KOPT-K1 (cell line): Measurements from ENCODE around the gene FOXP1.

Source experiments
- H3K27ac ChIP-seq: fragments of 200-600 bp; sonication (generic); 2 replicates; pipeline ENCODE4 v1.5.1; 2016; ENCODE audit warnings: antibody characterized with exemption, mild to moderate bottlenecking, low read depth, low read length; ENCODE audit not compliant: poor library complexity, severe bottlenecking
- H3K36me3 ChIP-seq: fragments of 200-600 bp; sonication (generic); 2 replicates; pipeline ENCODE4 v1.5.1; 2017; ENCODE audit warnings: antibody characterized with exemption, mild to moderate bottlenecking, low read length, moderate library complexity; ENCODE audit not compliant: insufficient read depth
- H3K9me3 ChIP-seq: fragments of 200-600 bp; sonication (generic); 2 replicates; pipeline ENCODE4 v1.5.1; 2017; ENCODE audit warnings: antibody characterized with exemption, low read length, mild to moderate bottlenecking; ENCODE audit not compliant: insufficient read depth, poor library complexity, severe bottlenecking

Gene FOXP1

GRCh38 chr3:71128961-71129360 is 454.6 kb downstream of the FOXP1 start:
- H3K36me3 ChIP-seq, result no peaks in the 10 kb centered on the region
- H3K9me3 ChIP-seq, result no peaks in the 10 kb centered on the region
- H3K27ac ChIP-seq, result peak overlapping the region; percentile 83

GRCh38 chr3:71127844-71128243 is 455.7 kb downstream of the FOXP1 start:
- H3K36me3 ChIP-seq, result no peaks in the 10 kb centered on the region
- no peaks in the 10 kb centered on the region for H3K9me3 ChIP-seq
- H3K27ac ChIP-seq, result no peak overlapping the region

GRCh38 chr3:71127052-71127831 is 456.3 kb downstream of the FOXP1 start:
- no peak overlapping the region for H3K27ac ChIP-seq
- no peaks in the 10 kb centered on the region for H3K9me3 ChIP-seq
- H3K36me3 ChIP-seq, result no peaks in the 10 kb centered on the region

- H3K9me3 ChIP-seq, result no peaks in the 10 kb centered on the region
- H3K36me3 ChIP-seq, result no peaks in the 10 kb centered on the region
- no peak overlapping the region for H3K27ac ChIP-seq
These were observed 457.8 kb downstream of the FOXP1 start for GRCh38 chr3:71125738-71126137.

GRCh38 chr3:71124048-71124447 is 459.5 kb downstream of the FOXP1 start:
- Histone ChIP-seq H3K27ac (no peak overlapping the region), H3K9me3 (no peaks in the 10 kb centered on the region), H3K36me3 (no peaks in the 10 kb centered on the region)

GRCh38 chr3:71122641-71123040 is 460.9 kb downstream of the FOXP1 start:
- H3K36me3 ChIP-seq, result no peaks in the 10 kb centered on the region
- H3K9me3 ChIP-seq, result no peaks in the 10 kb centered on the region
- H3K27ac ChIP-seq, result no peak overlapping the region

GRCh38 chr3:71121429-71122167 is 461.9 kb downstream of the FOXP1 start:
- Histone ChIP-seq H3K9me3 (no peaks in the 10 kb centered on the region), H3K27ac (no peak overlapping the region), H3K36me3 (no peaks in the 10 kb centered on the region)

- no peaks in the 10 kb centered on the region for H3K9me3 ChIP-seq
- H3K36me3 ChIP-seq, result no peaks in the 10 kb centered on the region
- no peak overlapping the region for H3K27ac ChIP-seq
These were observed 463.5 kb downstream of the FOXP1 start for GRCh38 chr3:71120012-71120411.

GRCh38 chr3:71119171-71119570 is 464.4 kb downstream of the FOXP1 start:
- Histone ChIP-seq H3K36me3 (no peaks in the 10 kb centered on the region), H3K9me3 (no peaks in the 10 kb centered on the region), H3K27ac (no peak overlapping the region)

GRCh38 chr3:71118436-71118835 is 465.1 kb downstream of the FOXP1 start:
- H3K27ac ChIP-seq, result no peak overlapping the region

GRCh38 chr3:71117572-71118247 is 465.8 kb downstream of the FOXP1 start:
- H3K27ac ChIP-seq, result no peak overlapping the region
- H3K36me3 ChIP-seq, result no peaks in the 10 kb centered on the region
- no peaks in the 10 kb centered on the region for H3K9me3 ChIP-seq

More at GRCh38 chr3:71118436-71118835, 465.1 kb downstream of the FOXP1 start:
- no peaks in the 10 kb centered on the region for H3K36me3 ChIP-seq
- H3K9me3 ChIP-seq, result no peaks in the 10 kb centered on the region

GRCh38 chr3:71114610-71115009 is 468.9 kb downstream of the FOXP1 start:
- no peaks in the 10 kb centered on the region for H3K9me3 ChIP-seq
- no peak overlapping the region for H3K27ac ChIP-seq
- H3K36me3 ChIP-seq, result peaks cover 29% of the 10 kb centered on the region

GRCh38 chr3:71112576-71112975 is 471.0 kb downstream of the FOXP1 start:
- Histone ChIP-seq H3K36me3 (peaks cover 39% of the 10 kb centered on the region), H3K27ac (no peak overlapping the region)

GRCh38 chr3:71111784-71112440 is 471.6 kb downstream of the FOXP1 start:
- H3K27ac ChIP-seq, result no peak overlapping the region

More at GRCh38 chr3:71112576-71112975, 471.0 kb downstream of the FOXP1 start:
- H3K9me3 ChIP-seq, result no peaks in the 10 kb centered on the region

More at GRCh38 chr3:71111784-71112440, 471.6 kb downstream of the FOXP1 start:
- Histone ChIP-seq H3K9me3 (no peaks in the 10 kb centered on the region), H3K36me3 (peaks cover 39% of the 10 kb centered on the region)
